HG02885 (cell line): ENCODE measurements around the gene GLOD4.
A peak's percentile ranks its signal among the peaks of the same experiment; 100 is the strongest.
"Not testable (repeated sequence)": the region's sequence is repeated elsewhere in the genome, so short reads cannot be mapped to it uniquely, and the experiment has no call there.

ENCODE experiments used
- ATAC-seq: cut with Tn5 transposase; IDR thresholded peaks from one replicate; pipeline ENCODE4 v1.9.1; 2021; ENCODE audit warnings: mild to moderate bottlenecking; ENCODE audit not compliant: unreplicated experiment, poor library complexity

The GLOD4 gene, protein sequence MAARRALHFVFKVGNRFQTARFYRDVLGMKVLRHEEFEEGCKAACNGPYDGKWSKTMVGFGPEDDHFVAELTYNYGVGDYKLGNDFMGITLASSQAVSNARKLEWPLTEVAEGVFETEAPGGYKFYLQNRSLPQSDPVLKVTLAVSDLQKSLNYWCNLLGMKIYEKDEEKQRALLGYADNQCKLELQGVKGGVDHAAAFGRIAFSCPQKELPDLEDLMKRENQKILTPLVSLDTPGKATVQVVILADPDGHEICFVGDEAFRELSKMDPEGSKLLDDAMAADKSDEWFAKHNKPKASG

DNA sequence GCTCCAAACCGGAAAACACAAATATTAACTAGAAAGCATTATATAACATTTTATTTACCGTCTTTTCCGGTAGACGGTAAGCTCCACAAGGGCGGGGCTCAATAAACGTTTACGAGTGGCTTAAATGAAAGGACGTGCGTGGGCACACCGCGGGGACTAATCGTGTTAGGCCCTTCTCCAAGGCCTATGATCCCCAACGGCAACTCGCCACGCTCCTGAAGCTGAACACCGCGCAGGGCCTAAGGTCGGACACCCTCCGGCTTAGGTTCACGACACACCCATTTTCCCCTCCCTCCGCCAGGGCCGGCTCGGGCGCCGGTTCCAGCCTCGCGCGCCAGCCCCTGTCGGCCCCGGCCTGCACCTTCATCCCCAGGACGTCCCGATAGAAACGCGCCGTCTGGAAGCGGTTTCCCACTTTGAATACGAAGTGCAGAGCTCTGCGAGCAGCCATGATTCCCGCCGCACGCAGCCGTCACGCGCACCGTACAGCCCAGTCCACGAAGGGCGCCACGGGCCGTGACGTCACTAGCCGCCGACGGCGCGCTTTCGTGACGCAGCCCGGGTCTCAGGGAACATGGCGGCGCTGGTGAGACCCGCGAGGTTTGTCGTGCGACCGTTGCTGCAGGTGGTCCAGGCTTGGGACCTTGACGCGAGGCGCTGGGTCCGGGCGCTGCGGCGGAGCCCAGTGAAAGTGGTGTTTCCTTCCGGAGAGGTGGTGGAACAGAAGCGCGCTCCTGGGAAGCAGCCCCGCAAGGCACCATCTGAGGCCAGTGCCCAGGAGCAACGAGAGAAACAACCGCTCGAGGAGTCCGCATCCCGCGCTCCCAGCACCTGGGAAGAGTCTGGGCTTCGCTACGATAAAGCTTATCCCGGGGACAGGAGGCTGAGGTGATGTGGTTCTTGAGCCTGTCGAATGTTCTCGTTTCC lies at the start of gene GLOD4, which contains the start of gene MRM3:
Gene GLOD4 (minus strand): TSS at position 476 of the 927 bp plus-strand sequence. CDS start 25 bp downstream, at position 451.
Gene MRM3 (plus strand): TSS at position 549 of the 927 bp plus-strand sequence. CDS start 26 bp downstream, at position 575.
- peak; percentile 89 for ATAC-seq

- no peak for ATAC-seq
Measured at GRCh38 chr17:830950-831349, 48.9 kb upstream of the GLOD4 start.

DNA sequence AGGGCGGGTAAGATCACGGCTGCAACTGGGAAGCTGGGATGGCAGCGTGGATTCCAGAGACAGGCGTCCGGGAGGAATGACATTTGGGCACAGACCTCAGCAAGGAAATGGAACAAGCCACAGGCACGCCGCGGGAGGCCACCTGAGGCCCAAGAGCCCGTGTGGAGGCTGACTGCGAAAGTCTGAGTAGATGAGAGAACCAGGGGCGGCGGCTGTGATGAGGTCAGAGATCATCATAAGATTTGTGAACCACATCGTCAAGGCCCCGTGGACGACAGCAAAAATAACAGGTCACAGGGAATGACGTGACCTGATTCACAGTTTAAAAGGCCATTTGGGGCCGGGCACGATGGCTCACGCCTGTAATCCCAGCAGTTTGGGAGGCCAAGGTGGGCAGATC lies 48.3 kb upstream of the GLOD4 start:
- no peak for ATAC-seq

DNA sequence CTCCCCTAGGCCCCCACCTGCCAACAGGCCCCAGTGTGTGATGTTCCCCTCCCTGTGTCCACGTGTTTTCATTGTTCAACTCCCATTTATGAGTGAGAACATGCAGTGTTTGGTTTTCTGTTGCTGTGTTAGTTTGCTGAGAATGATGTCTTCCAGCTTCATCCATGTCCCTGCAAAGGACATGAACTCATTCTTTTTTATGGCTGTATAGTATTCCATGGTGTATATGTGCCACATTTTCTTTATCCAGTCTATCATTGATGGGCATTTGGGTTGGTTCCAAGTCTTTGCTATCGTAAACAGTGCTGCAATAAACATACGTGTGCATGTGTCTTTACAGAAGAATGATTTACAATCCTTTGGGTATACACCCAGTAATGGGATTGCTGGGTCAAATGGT lies 47.5 kb upstream of the GLOD4 start:
- not testable (repeated sequence) for ATAC-seq

- ATAC-seq: no peak
Measured at GRCh38 chr17:828761-829160, 46.7 kb upstream of the GLOD4 start.

GRCh38 chr17:826778-827177 lies 44.7 kb upstream of the GLOD4 start:
- ATAC-seq: no peak

GRCh38 chr17:825216-825615 lies 43.1 kb upstream of the GLOD4 start:
- no peak for ATAC-seq

GRCh38 chr17:824378-824777 lies 42.3 kb upstream of the GLOD4 start:
- ATAC-seq: no peak

DNA sequence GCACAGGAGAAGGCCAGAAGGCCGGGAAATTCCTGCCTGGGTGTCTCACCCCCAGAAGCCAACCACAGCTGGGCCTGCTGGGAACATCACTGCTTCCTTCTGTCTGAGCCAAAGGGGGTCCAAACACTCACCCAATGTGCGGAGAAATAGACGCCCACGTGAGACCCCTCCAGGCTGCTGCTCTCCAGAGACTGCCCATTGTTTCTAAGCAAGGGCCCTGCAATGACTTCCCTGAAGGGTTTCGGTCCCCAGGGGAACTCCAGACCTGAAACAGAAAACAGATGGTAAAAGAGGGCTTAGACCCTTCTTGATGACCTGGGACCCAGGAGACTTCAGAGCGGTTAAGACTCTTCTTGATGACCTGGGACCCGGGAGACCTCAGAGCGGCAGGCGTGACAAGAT lies 41.4 kb upstream of the GLOD4 start:
- no peak for ATAC-seq

- no peak for ATAC-seq
Measured at GRCh38 chr17:819251-819650, 37.2 kb upstream of the GLOD4 start.

DNA sequence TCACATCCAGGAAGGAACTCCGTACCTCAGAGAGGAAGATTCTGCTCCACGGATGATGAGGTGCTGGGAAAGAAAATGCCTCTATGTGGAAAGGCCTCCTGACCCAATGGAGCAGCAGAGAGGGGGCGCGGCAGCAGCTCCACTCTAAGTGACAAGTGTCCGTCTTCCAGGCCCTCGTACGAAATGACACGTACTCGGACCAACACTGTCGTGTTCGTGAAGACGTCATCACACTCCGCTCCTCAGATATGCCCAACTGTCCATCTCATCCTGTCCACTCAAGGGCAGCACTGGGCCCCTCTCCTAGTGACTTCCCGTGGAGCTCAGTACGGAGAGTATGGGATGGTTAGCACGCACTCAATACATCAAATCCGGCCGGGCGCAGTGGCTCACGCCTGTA lies 32.3 kb upstream of the GLOD4 start:
- no peak for ATAC-seq

DNA sequence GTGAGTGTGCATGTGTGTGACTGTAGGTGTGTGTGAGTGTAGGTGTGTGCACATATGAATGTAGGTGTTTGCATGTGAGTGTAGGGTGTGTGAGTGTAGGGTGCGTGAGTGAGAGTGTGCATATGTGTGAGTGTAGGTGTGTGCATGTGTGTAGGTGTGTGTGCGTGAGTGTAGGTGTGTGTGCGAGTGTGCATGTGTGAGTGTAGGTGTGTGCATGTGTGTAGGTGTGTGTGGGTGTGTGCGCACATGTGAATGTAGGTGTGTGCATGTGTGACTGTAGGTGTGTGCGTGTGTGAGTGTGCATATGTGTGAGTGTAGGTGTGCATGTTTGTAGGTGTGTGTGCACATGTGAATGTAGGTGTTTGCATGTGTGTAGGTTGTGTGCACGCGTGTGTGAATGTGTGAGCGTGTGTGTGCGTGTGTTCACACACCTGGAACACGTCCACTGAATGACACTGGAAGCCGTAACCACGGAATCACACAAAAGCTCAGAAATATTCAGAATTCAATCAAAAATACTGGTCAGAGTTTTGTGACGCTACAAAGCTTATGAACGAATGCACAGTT lies 30.6 kb upstream of the GLOD4 start:
- ATAC-seq: no peak

DNA sequence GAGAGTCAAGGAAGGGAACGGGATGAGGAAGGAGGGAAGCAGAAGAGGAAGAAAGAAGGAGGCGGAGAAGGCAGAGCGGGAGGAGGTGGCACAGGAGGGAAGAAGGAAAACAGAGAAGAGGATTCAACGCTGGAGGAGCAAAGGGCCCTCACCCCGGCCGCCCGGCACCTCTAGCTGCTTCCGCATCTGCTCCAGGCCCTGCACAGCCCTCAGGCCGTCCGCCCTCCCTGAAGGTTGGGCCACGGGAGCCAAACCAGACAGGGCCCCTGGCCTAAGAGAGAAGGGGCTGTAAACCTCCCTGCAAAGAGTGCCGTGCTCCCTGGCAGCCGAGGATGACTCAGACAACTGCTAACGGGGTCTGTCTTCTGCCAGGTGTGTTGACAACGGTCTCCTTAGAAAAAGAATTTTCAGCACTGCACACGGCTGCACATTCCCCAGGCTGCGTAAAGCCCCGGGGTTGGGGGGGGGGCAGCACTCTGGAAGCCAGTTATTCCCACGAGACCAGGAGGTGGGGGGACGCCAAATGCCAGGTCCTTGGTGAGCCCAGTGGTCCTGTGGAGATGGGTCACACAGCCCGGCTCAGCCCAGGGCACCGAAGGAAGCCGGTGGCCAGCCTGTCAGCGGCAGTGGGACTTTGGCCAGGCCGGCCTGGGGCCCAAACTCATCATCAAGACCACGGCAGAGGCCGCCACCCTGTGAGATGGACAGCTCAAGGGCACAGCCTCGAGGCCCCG lies 29.1 kb upstream of the GLOD4 start:
- no peak for ATAC-seq

DNA sequence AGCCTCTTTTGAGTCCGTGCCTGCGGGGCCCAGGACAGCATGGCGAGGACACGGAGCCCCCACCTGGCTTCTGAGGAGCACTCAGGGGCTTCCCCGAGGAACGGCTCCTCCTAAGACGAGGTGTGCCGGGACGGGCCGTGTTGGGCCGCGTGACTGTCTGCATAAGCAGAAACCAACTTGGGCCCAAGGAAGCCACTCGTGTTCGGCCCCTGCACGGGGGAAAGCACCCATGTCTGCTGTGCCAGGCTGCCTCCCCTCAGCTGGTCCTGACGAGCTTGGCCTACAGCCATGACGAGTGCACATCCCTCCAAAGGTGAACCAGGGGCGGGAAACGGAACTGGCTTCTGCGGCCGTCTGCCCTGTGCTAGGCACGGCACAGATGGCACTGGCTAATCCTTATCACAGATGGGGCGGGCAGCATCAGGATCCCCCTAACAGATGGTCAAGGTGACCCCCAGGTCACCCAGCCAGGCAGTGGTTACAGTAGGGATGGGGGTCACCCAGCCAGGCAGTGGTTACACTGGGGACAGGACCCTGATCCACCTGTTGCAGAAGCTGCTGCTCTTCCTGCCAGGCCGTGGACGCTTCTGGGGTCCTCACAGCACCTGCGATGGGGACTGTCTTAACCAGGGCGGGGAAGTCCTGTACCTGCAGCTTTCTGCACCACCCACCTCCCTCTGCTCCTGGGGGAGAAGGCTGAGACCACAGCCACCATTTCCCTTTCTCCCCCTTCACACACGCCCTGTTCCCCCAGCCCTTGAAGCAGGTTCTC lies 25.6 kb upstream of the GLOD4 start:
- ATAC-seq: no peak

DNA sequence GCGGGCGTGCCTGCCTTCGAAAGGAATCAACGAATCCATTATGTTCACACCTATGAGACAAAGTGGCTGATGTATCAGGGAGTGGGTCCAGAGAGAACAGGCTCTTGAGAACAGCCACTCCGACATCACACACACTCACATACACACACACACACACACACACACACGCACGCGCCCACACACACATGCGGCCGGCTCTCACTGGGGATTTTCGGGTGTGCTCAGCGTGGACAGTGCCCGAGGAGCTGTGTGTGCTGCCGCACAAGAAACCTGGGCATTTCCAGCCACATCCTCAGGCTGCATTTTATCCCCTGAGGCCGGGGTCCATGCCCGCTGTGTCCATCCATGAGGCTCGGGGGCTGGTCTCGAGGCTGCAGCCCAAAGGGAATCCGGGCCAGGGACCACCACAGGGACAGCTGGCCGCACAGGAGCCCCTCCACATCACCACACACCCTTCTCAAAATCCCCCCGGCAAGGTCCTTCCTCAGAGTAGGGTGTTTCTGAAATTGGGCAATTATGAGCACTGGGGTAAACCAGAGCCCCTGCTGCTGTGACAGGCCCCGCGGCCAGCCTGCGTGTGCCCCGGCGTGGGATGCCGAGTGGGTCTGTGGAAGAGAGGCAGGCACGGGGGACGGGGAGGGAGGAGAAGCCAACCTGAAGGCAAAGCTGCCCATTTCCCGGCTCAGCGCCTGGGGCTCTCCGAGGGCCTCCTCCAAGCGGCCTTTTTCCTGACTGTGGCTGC lies 24.9 kb upstream of the GLOD4 start:
- no peak for ATAC-seq

DNA sequence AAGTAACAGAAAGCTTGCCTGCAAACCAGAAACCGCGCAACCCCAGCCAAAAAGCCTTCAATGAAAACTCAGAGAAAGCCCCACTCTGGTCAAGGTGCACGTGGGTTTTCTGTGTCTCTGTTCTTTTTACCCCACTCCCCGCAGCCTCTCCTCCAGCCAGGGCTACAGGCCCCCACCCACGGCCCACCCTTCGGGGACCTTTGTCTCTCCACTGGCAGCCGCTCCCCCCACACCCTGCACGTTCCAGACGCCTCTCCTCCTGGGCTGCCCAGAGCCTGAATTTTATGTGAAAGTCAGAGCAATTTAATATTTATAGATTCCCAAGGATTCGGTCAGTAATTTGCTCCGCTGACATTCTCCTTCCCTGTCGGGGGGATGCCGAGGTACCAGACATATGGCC lies 24.3 kb upstream of the GLOD4 start:
- no peak for ATAC-seq

GRCh38 chr17:805886-806285 lies 23.8 kb upstream of the GLOD4 start:
- ATAC-seq: not testable (repeated sequence)

DNA sequence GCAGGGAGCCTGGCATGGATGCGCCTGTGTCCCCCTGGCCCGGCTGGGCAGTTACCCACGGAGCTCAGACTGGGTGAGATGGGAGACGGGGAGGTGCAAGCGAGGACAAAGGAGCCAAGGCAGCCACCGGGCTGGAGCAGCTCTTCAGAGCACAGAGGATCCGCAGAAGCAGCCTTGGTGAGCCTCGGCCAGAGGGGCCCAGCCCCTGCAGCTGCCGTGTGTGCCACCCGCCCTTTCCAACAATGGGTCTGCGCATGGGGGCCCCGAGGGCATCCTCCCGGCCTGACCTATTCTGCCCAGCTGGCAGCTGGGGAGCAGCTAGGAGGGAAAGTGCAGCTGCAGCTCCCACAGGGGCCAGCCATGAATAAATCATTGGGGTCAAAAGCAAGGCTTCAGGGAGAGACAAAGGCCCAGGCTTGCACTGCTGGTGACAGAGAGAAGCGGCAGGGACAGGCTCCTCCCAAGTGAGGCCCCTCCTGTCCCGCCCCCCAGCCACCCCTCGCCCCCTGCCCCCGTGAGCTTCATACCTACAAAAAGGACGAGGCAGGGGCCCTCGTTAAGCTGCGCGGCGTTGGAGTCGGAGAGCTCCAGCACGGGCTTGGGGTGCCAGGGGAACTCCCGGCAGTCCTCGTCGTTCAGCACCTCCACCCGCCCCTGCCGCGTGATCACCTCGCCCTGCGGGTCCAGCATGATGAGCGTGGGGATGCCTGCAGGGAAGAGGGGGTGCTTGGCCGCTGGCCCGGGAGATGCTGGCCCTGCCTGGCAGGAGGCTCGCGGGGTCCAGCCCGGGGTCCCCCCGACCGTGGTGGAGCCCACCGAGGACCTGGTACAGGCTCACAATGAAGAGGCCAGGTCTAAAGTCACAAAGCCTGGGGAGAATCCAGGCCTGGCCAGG lies 22.7 kb upstream of the GLOD4 start:
- no peak for ATAC-seq
